HepG2 (cell line): ENCODE measurements around the gene AHCTF1.

ENCODE experiments used
- CEBPB ChIP-seq: IDR thresholded peaks from 2 replicates; pipeline ENCODE4 v1.6.1; 2011; ENCODE audit warnings: low read depth, low read length, improper control_type of control experiment, borderline replicate concordance
- FOXA1 ChIP-seq, 2 experiments: fragments of 450-650 bp in 1 of 2; sonication (generic) in 1 of 2; formaldehyde crosslinking in 1 of 2; IDR thresholded peaks; 2 replicates each; pipeline versions ENCODE4 v1.4.0 to v1.6.1; 2016 to 2020; ENCODE audit warnings: missing genetic modification reagents in 1 of 2
- JUN ChIP-seq: sonication (generic); formaldehyde crosslinking; IDR thresholded peaks from 2 replicates; pipeline ENCODE4 v1.4.0; 2020; ENCODE audit warnings: mild to moderate bottlenecking, missing genetic modification reagents
- SP2 ChIP-seq: sonication (generic); formaldehyde crosslinking; IDR thresholded peaks from 2 replicates; pipeline ENCODE4 v1.5.1; 2020; ENCODE audit warnings: mild to moderate bottlenecking, missing genetic modification reagents
- TCF7 ChIP-seq: sonication (generic); IDR thresholded peaks from 2 replicates; pipeline ENCODE4 v1.6.1; 2016; ENCODE audit warnings: antibody characterized with exemption, low read depth
- TP53 ChIP-seq: sonication (generic); formaldehyde crosslinking; conservative IDR thresholded peaks from 2 replicates; pipeline ENCODE4 v1.4.0; 2020; ENCODE audit warnings: missing genetic modification reagents
- ZNF232 ChIP-seq: sonication (generic); formaldehyde crosslinking; IDR thresholded peaks from 2 replicates; pipeline ENCODE4 v1.4.0; 2020; ENCODE audit warnings: missing genetic modification reagents, borderline replicate concordance
- ZNF24 ChIP-seq: fragments of 450-650 bp; IDR thresholded peaks from 2 replicates; pipeline ENCODE4 v1.6.1; 2017; ENCODE audit warnings: antibody characterized with exemption, mild to moderate bottlenecking
- ZNF713 ChIP-seq: sonication (generic); formaldehyde crosslinking; IDR thresholded peaks from 2 replicates; pipeline ENCODE4 v1.4.0; 2020; ENCODE audit warnings: mild to moderate bottlenecking, missing genetic modification reagents
- TF ChIP-seq, protein P1 (sequence below): sonication (generic); formaldehyde crosslinking; IDR thresholded peaks from 2 replicates; pipeline ENCODE4 v1.4.0; 2020; ENCODE audit warnings: missing genetic modification reagents
- TF ChIP-seq, protein P2 (sequence below): IDR thresholded peaks from 2 replicates; pipeline ENCODE4 v1.6.1; 2012; ENCODE audit warnings: inconsistent platforms
- TF ChIP-seq, protein P3 (sequence below): sonication (generic); formaldehyde crosslinking; IDR thresholded peaks from 2 replicates; pipeline ENCODE4 v1.5.0; 2020; ENCODE audit warnings: mild to moderate bottlenecking, missing genetic modification reagents, moderate library complexity

DNA sequence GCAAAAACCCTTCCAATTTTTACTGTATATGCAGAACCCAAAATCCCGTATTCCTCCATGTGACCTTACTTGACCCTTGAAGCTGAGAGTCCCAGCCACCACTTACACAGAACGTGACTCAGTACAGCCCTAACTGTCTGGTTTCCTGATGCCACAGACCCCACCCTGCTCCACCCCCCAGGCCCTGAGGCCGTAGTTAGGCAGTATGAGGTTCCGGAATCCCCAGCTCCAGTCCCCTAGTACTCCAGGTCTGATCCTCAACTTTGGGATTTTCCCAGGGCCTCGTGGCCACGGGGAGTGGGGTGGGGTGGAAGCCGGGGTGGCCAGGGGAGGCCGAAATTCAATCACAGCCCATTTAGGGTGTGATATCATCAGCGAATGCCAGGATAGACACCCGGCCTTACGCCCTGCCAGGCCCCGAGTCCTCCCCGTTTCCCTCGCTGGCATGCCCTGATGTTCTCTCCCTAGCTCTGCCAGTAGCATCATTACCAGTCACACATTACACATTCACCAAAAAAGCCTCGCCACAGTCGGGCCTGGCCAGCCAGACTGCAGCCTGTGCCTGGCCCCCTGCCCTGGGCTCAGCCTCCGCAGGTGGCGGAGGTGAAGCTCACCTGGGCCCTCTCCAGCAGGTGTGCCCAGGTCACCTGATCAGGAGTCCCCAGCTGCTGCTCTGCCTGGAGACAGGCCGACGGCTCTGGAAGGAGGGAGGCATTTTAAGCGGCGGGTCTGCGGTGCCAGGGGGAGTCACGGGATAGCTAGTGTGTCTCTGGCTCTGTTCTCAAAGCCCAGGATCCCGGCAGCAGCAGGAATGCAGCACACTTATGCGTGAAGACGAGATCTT, 136.7 kb downstream of the AHCTF1 start:
- no peak for TF ChIP-seq FOXA1 (IDR thresholded peaks at IDR 0.05)
- TF ChIP-seq FOXA1 (CRISPR knock-in tag; IDR thresholded peaks at IDR 0.05): no peak
- no peak for TF ChIP-seq TP53
- TF ChIP-seq, protein P1, sequence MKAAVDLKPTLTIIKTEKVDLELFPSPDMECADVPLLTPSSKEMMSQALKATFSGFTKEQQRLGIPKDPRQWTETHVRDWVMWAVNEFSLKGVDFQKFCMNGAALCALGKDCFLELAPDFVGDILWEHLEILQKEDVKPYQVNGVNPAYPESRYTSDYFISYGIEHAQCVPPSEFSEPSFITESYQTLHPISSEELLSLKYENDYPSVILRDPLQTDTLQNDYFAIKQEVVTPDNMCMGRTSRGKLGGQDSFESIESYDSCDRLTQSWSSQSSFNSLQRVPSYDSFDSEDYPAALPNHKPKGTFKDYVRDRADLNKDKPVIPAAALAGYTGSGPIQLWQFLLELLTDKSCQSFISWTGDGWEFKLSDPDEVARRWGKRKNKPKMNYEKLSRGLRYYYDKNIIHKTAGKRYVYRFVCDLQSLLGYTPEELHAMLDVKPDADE: no peak
- TF ChIP-seq SP2 (CRISPR knock-in tag): no peak
- no peak for TF ChIP-seq ZNF713 (CRISPR knock-in tag)
- no peak for TF ChIP-seq CEBPB
- TF ChIP-seq, protein P2, sequence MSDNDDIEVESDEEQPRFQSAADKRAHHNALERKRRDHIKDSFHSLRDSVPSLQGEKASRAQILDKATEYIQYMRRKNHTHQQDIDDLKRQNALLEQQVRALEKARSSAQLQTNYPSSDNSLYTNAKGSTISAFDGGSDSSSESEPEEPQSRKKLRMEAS: no peak
- TF ChIP-seq, protein P3, sequence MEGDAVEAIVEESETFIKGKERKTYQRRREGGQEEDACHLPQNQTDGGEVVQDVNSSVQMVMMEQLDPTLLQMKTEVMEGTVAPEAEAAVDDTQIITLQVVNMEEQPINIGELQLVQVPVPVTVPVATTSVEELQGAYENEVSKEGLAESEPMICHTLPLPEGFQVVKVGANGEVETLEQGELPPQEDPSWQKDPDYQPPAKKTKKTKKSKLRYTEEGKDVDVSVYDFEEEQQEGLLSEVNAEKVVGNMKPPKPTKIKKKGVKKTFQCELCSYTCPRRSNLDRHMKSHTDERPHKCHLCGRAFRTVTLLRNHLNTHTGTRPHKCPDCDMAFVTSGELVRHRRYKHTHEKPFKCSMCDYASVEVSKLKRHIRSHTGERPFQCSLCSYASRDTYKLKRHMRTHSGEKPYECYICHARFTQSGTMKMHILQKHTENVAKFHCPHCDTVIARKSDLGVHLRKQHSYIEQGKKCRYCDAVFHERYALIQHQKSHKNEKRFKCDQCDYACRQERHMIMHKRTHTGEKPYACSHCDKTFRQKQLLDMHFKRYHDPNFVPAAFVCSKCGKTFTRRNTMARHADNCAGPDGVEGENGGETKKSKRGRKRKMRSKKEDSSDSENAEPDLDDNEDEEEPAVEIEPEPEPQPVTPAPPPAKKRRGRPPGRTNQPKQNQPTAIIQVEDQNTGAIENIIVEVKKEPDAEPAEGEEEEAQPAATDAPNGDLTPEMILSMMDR (CRISPR knock-in tag): no peak
- TF ChIP-seq JUN: no peak
- no peak for TF ChIP-seq TCF7
- TF ChIP-seq ZNF232: no peak
- TF ChIP-seq ZNF24: no peak
